ENCODE measurements around the gene CHKB. TPM values are rescaled to one million over a fixed set of nuclear protein-coding genes. Genes with fewer than 3 reads are reported as not detected.
"Not testable (repeated sequence)": the region's sequence is repeated elsewhere in the genome, so short reads cannot be mapped to it uniquely, and the experiment has no call there.

The CHKB gene
- total RNA-seq, 4 donors from 2014 or later, result 20.7 to 43.5 (median 33.0) TPM

- intact Hi-C loops (cut with DNase I), result no loop called here
- H3K4me1 ChIP-seq, result peaks cover 0 to 5% (median 0%) of the 10 kb centered on the region in 4 donors
- H3K27ac ChIP-seq (replicated peaks in 1 of 4), result no peak overlapping the region
- no peak overlapping the region for H3K4me3 ChIP-seq
- H3K27me3 ChIP-seq, result peaks cover 0 to 83% (median 2%) of the 10 kb centered on the region in 4 donors
- no peaks in the 10 kb centered on the region for H3K36me3 ChIP-seq
- DNase-seq (ENCODE audit: extremely low spot score), result no peak
- 76% methylated on average over 10 of the region's 11 CpGs for WGBS
- no peaks in the 10 kb centered on the region for H3K9me3 ChIP-seq
- no peak for TF ChIP-seq CTCF (IDR thresholded peaks at IDR 0.05)
- TF ChIP-seq EP300 (IDR thresholded peaks at IDR 0.05), result no peak
- TF ChIP-seq POLR2AphosphoS5 (IDR thresholded peaks at IDR 0.05), result no peak
- no peak for TF ChIP-seq POLR2A (IDR thresholded peaks at IDR 0.05; ENCODE audit: low read depth)
Observed at GRCh38 chr22:50610041-50610451, 27.4 kb upstream of the CHKB start.

- no peaks in the 10 kb centered on the region for H3K36me3 ChIP-seq
- 84% methylated on average over 9 of the region's 12 CpGs for WGBS
- no peak for DNase-seq (ENCODE audit: extremely low spot score)
- peaks cover 0 to 5% (median 0%) of the 10 kb centered on the region in 4 donors for H3K4me1 ChIP-seq
- H3K27me3 ChIP-seq, result peaks cover 0 to 87% (median 2%) of the 10 kb centered on the region in 4 donors
- no peak overlapping the region for H3K27ac ChIP-seq (replicated peaks in 1 of 4)
- H3K4me3 ChIP-seq, result no peak overlapping the region
- no peak for TF ChIP-seq POLR2A (IDR thresholded peaks at IDR 0.05; ENCODE audit: low read depth)
- no peak for TF ChIP-seq POLR2AphosphoS5 (IDR thresholded peaks at IDR 0.05)
- no peak for TF ChIP-seq EP300 (IDR thresholded peaks at IDR 0.05)
- TF ChIP-seq CTCF (IDR thresholded peaks at IDR 0.05), result no peak
- intact Hi-C loops (cut with DNase I), result no loop called here
- H3K9me3 ChIP-seq, result no peaks in the 10 kb centered on the region
Observed at GRCh38 chr22:50609599-50609998, 26.9 kb upstream of the CHKB start.

GRCh38 chr22:50608996-50609395, 26.3 kb upstream of the CHKB start:
- TF ChIP-seq POLR2AphosphoS5 (IDR thresholded peaks at IDR 0.05) (no peak), POLR2A (IDR thresholded peaks at IDR 0.05; ENCODE audit: low read depth) (no peak), CTCF (IDR thresholded peaks at IDR 0.05) (no peak), EP300 (IDR thresholded peaks at IDR 0.05) (no peak)
- Histone ChIP-seq H3K9me3 (no peaks in the 10 kb centered on the region), H3K27ac (replicated peaks in 1 of 4) (no peak overlapping the region), H3K27me3 (peaks cover 0 to 87% (median 4%) of the 10 kb centered on the region in 4 donors), H3K4me1 (peaks cover 0 to 7% (median under 1%) of the 10 kb centered on the region in 4 donors), H3K4me3 (no peak overlapping the region), H3K36me3 (no peaks in the 10 kb centered on the region)
- DNase-seq (ENCODE audit: extremely low spot score), result no peak
- intact Hi-C loops (cut with DNase I), result no loop called here
- 96% methylated on average over 10 of the region's 10 CpGs for WGBS

GRCh38 chr22:50608058-50608840, 25.6 kb upstream of the CHKB start:
- Histone ChIP-seq H3K27me3 (peaks cover 0 to 87% (median 9%) of the 10 kb centered on the region in 4 donors), H3K4me1 (peaks cover 0 to 14% (median 4%) of the 10 kb centered on the region in 4 donors)
- H3K9me3 ChIP-seq; DNase-seq (ENCODE audit: extremely low spot score); H3K36me3 ChIP-seq; intact Hi-C loops (cut with DNase I); H3K27ac ChIP-seq (replicated peaks in 1 of 4); H3K4me3 ChIP-seq: not testable (repeated sequence)
- 81% methylated on average over 39 of the region's 39 CpGs for WGBS

GRCh38 chr22:50607659-50608020, 25.0 kb upstream of the CHKB start:
- 69% methylated on average over 6 of the region's 6 CpGs for WGBS
- intact Hi-C loops (cut with DNase I), result no loop called here
- Histone ChIP-seq H3K4me1 (peaks cover 0 to 10% (median 4%) of the 10 kb centered on the region in 4 donors), H3K27ac (replicated peaks in 1 of 4) (no peak overlapping the region), H3K27me3 (peaks cover 0 to 87% (median 12%) of the 10 kb centered on the region in 4 donors), H3K9me3 (no peaks in the 10 kb centered on the region), H3K36me3 (no peaks in the 10 kb centered on the region), H3K4me3 (no peak overlapping the region)
- DNase-seq (ENCODE audit: extremely low spot score), result no peak
- TF ChIP-seq EP300 (IDR thresholded peaks at IDR 0.05) (no peak), POLR2AphosphoS5 (IDR thresholded peaks at IDR 0.05) (no peak), CTCF (IDR thresholded peaks at IDR 0.05) (no peak), POLR2A (IDR thresholded peaks at IDR 0.05; ENCODE audit: low read depth) (no peak)

All from esophagus muscularis mucosa (tissue), 4 donors.